HPDE6-E6E7 (cell line): ENCODE data around the gene GPX4.

ENCODE experiments used
- DNase-seq: peaks from one replicate; pipeline ENCODE4 v3.0.0; 2011; ENCODE audit warnings: missing footprints; ENCODE audit errors: extremely low spot score

Gene GPX4

DNA sequence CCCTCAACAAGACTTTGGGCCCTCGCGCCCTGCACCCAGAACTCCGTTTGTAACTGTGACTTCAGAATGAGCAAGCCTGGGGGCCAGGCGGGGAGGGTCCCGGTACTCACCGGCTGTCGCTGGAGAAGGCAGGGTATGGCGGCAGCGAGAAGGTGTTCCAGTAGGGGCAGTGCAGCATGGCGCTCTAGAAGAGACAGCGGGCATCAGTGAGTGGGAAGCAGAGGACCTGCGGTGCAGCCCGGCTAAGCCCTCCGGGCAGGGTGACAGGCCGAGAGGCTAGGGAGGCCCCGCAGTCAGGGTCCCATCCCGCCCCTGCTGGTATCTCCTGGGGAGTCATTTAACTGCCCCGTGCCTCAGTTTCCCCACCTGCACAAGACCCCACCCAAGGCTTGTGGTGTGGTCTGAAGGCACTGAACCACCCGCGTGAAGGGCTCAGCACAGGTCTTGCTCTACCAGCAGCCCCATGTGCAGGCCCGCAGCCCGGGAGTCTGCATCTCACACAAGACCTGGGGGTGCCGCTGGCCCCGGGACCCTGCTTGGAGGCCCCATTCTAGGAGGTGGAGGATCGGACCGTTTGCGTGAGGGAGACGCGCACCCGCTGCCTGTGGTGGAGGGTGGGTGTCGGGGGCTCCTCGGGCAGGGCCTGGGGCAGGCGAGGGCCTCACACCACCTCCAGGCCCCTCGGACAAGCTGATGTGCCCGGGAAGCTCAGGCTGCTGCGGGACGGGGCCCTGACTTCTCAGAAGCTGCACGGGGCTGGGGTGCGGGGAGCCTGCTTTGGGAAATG, 45.7 kb downstream of the GPX4 start:
- DNase-seq = no peak

GRCh38 chr19:1150333-1151036, 46.7 kb downstream of the GPX4 start:
- no peak for DNase-seq

- no peak for DNase-seq
Measured at GRCh38 chr19:1151037-1151724, 47.4 kb downstream of the GPX4 start.

DNA sequence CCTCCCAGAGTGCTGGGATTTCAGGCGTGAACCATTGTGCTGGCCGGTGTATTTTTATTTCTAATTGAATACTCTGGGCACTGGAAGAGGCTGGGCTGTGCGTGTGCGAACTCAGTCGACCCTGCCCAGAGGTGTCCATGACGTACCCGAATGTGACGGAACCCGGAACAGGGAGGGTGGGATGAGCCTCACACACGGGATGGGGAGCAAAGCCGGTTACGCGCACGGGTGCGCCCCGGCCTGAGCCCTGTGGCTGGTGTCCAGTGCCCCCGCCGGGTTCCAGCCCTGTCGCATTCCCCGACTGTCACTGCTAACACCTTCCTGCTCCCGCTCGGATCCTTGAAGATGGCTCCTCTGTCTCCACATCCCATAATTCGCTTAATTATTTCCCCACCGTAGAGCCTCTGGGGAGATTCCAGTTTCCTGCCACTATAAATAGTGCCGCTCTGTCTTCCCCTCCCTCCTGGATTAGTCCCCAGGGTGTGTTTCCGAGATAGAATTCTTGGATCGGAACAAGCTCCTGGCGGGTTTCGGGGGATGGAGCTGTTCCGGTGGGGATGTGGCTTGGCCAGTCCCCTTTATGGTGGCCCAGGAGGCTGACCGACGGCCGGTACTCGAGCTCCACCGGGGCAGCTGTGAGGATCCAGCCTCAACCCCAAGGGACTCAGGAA, 48.3 kb downstream of the GPX4 start:
- no peak for DNase-seq

- no peak for DNase-seq
Measured at GRCh38 chr19:1153891-1154730, 50.3 kb downstream of the GPX4 start.

- peak; percentile 78 for DNase-seq
Measured at GRCh38 chr19:1154731-1155351, 51.0 kb downstream of the GPX4 start.

GRCh38 chr19:1155352-1156304, 51.8 kb downstream of the GPX4 start:
- DNase-seq = no peak
